PC-3 (cell line): Measurements from ENCODE around the gene NUP93. TPM values are rescaled to one million over a fixed set of nuclear protein-coding genes. Genes with fewer than 3 reads are reported as not detected.

ENCODE experiments used
- ATAC-seq: fragments of 200-7000 bp; cut with Tn5 transposase; 2 replicates; pipeline ENCODE4 v1.9.1; 2020; ENCODE audit warnings: mild to moderate bottlenecking, moderate library complexity
- BruUV-seq: library from RNA; stranded (reverse); fragments of 400-500 nt; replicated peaks from 2 replicates; lab custom pipeline; 2021; lab: Mats Ljungman, UMichigan
- CTCF ChIA-PET: fragments of 300-600 bp; sonication (Branson Sonifier 250); formaldehyde crosslinking; loops from one replicate; lab custom pipeline; 2022; ENCODE audit warnings: antibody characterized with exemption; lab: Charles Lee
- POLR2A ChIA-PET: fragments of 300-600 bp; sonication (Branson Sonifier 250); formaldehyde crosslinking; loops from one replicate; lab custom pipeline; 2022; ENCODE audit warnings: antibody characterized with exemption; ENCODE audit not compliant: unreplicated experiment; lab: Charles Lee
- DNase-seq: peaks from one replicate; pipeline ENCODE4 v3.0.0-alpha.2; 2015
- H2AFZ ChIP-seq: fragments of 300-600 bp; sonication (generic); 2 replicates; pipeline ENCODE4 v1.6.0; 2016; ENCODE audit warnings: antibody characterized with exemption, low read length
- H3F3A ChIP-seq: fragments of 300-600 bp; sonication (generic); one replicate; pipeline ENCODE4 v1.6.0; 2017; ENCODE audit warnings: antibody characterized with exemption, low read length, control low read depth, mild to moderate bottlenecking; ENCODE audit not compliant: unreplicated experiment
- H3K27ac ChIP-seq: fragments of 300-600 bp; sonication (generic); 2 replicates; pipeline ENCODE4 v1.5.1; 2016; ENCODE audit warnings: mild to moderate bottlenecking, low read length
- H3K27me3 ChIP-seq: fragments of 300-600 bp; sonication (generic); 2 replicates; pipeline ENCODE4 v1.6.1; 2016; ENCODE audit warnings: low read length, mixed read lengths
- H3K36me3 ChIP-seq: fragments of 300-600 bp; sonication (generic); 2 replicates; pipeline ENCODE4 v1.6.1; 2016; ENCODE audit warnings: low read depth, mixed run types, low read length, mixed read lengths
- H3K4me1 ChIP-seq: fragments of 300-600 bp; sonication (generic); 2 replicates; pipeline ENCODE4 v1.5.1; 2016; ENCODE audit warnings: low read length; ENCODE audit not compliant: insufficient read depth
- H3K4me2 ChIP-seq: fragments of 300-600 bp; sonication (generic); 2 replicates; pipeline ENCODE4 v1.6.0; 2016; ENCODE audit warnings: low read length
- H3K4me3 ChIP-seq: fragments of 300-600 bp; sonication (generic); 2 replicates; pipeline ENCODE4 v1.5.1; 2016; ENCODE audit warnings: mild to moderate bottlenecking, low read length, mixed read lengths
- H3K79me2 ChIP-seq: fragments of 300-600 bp; sonication (generic); 2 replicates; pipeline ENCODE4 v1.6.1; 2017; ENCODE audit warnings: low read length, mixed read lengths
- H3K9ac ChIP-seq: fragments of 300-600 bp; sonication (generic); 2 replicates; pipeline ENCODE4 v1.6.0; 2016; ENCODE audit warnings: mild to moderate bottlenecking, low read length
- H3K9me2 ChIP-seq: fragments of 300-600 bp; sonication (generic); replicated peaks from 2 replicates; pipeline ENCODE4 v1.6.1; 2016; ENCODE audit warnings: mixed run types, low read length, mixed read lengths
- H3K9me3 ChIP-seq: fragments of 300-600 bp; sonication (generic); 2 replicates; pipeline ENCODE4 v1.6.1; 2016; ENCODE audit warnings: low read length, mixed read lengths
- H4K20me1 ChIP-seq: fragments of 300-600 bp; sonication (generic); 2 replicates; pipeline ENCODE4 v1.6.1; 2016; ENCODE audit warnings: low read length, mixed read lengths
- CTCF ChIP-seq: fragments of 300-600 bp; sonication (generic); conservative IDR thresholded peaks from 2 replicates; pipeline ENCODE4 v1.5.1; 2017; ENCODE audit warnings: antibody characterized with exemption, low read depth, mild to moderate bottlenecking, low read length
- EZH2 ChIP-seq: fragments of 300-600 bp; sonication (generic); IDR thresholded peaks from one replicate; pipeline ENCODE4 v1.6.1; 2017; ENCODE audit warnings: antibody characterized with exemption, mild to moderate bottlenecking, low read length; ENCODE audit not compliant: unreplicated experiment
- EZH2phosphoT487 ChIP-seq: fragments of 300-600 bp; sonication (generic); IDR thresholded peaks from 2 replicates; pipeline ENCODE4 v1.6.1; 2018; ENCODE audit warnings: mild to moderate bottlenecking, antibody characterized with exemption, low read length, borderline replicate concordance
- intact Hi-C: fragments of 100-400 bp; cut with micrococcal nuclease; formaldehyde crosslinking; loops from 2 replicates; pipeline ENCODE4 v1.9.0; 2023
- total RNA-seq: library from RNA; depleted of rRNA; stranded (reverse); fragments of >200 nt; gene quantifications from 2 replicates; pipeline ENCODE4 v1.2.3, GENCODE V29; 2014

NUP93 gene
- total RNA-seq, 1 experiment from 2014 or later = 98.6 TPM

GRCh38 chr16:56874800-56875199, 144.9 kb downstream of the NUP93 start:
- ATAC-seq = no peak
- H3K36me3 ChIP-seq = no peaks in the 10 kb centered on the region
- no peaks in the 10 kb centered on the region for H3K9me3 ChIP-seq
- no peaks in the 10 kb centered on the region for H3F3A ChIP-seq
- no peaks in the 10 kb centered on the region for H3K27me3 ChIP-seq
- no peaks in the 10 kb centered on the region for H4K20me1 ChIP-seq
- intact Hi-C loops = no loop called here
- H3K4me3 ChIP-seq = no peak overlapping the region
- no peak overlapping the region for H3K9ac ChIP-seq
- H3K4me2 ChIP-seq = no peak overlapping the region
- ChIA-PET CTCF (no interaction called here), POLR2A (no interaction called here)
- H3K9me2 ChIP-seq = no peaks in the 10 kb centered on the region
- no peak overlapping the region for H2AFZ ChIP-seq
- no peak for DNase-seq
- TF ChIP-seq CTCF (no peak), EZH2phosphoT487 (no peak), EZH2 (no peak)
- H3K27ac ChIP-seq = no peak overlapping the region
- H3K4me1 ChIP-seq = no peaks in the 10 kb centered on the region
- no TSS peak for BruUV-seq
- no peaks in the 10 kb centered on the region for H3K79me2 ChIP-seq

GRCh38 chr16:56876048-56876447, 146.1 kb downstream of the NUP93 start:
- DNase-seq (no peak), ATAC-seq (no peak)
- Histone ChIP-seq H3K9me3 (no peaks in the 10 kb centered on the region), H2AFZ (no peak overlapping the region), H3K9me2 (no peaks in the 10 kb centered on the region), H3F3A (no peaks in the 10 kb centered on the region), H4K20me1 (no peaks in the 10 kb centered on the region), H3K27ac (no peak overlapping the region), H3K27me3 (no peaks in the 10 kb centered on the region), H3K9ac (no peak overlapping the region), H3K36me3 (no peaks in the 10 kb centered on the region), H3K4me2 (no peak overlapping the region), H3K79me2 (no peaks in the 10 kb centered on the region), H3K4me3 (no peak overlapping the region), H3K4me1 (no peaks in the 10 kb centered on the region)
- TF ChIP-seq EZH2phosphoT487 = no peak
- no peak for TF ChIP-seq EZH2
- no peak for TF ChIP-seq CTCF
- CTCF ChIA-PET = no interaction called here
- POLR2A ChIA-PET = no interaction called here
- intact Hi-C loops = no loop called here
- BruUV-seq = no TSS peak

- Histone ChIP-seq H3K79me2 (no peaks in the 10 kb centered on the region), H3F3A (no peaks in the 10 kb centered on the region), H3K4me2 (no peak overlapping the region), H3K9me3 (no peaks in the 10 kb centered on the region), H3K36me3 (no peaks in the 10 kb centered on the region), H3K9ac (no peak overlapping the region), H2AFZ (no peak overlapping the region), H3K27ac (no peak overlapping the region), H3K4me3 (no peak overlapping the region), H3K27me3 (no peaks in the 10 kb centered on the region), H3K4me1 (no peaks in the 10 kb centered on the region), H4K20me1 (no peaks in the 10 kb centered on the region), H3K9me2 (no peaks in the 10 kb centered on the region)
- no TSS peak for BruUV-seq
- TF ChIP-seq EZH2 (no peak), CTCF (no peak), EZH2phosphoT487 (no peak)
- intact Hi-C loops = no loop called here
- ChIA-PET CTCF (no interaction called here), POLR2A (no interaction called here)
- no peak for DNase-seq
- ATAC-seq = no peak
Observed at GRCh38 chr16:56877486-56878182, 147.7 kb downstream of the NUP93 start.
